RWPE1 (cell line): Measurements from ENCODE around the gene CSNK1A1.

Source experiments
- CTCF ChIA-PET: fragments of 350-600 bp; sonication (Branson Sonifier 250); formaldehyde crosslinking; extraction: SDS; loops from one replicate; lab custom pipeline; 2021; lab: Yijun Ruan, JAX
- POLR2A ChIA-PET: fragments of 400-600 bp; formaldehyde crosslinking; extraction: SDS; loops from one replicate; lab custom pipeline; 2020; ENCODE audit warnings: antibody characterized with exemption; ENCODE audit not compliant: low non-redundant PET; lab: Yijun Ruan, JAX
- DNase-seq: peaks from one replicate; pipeline ENCODE4 v3.0.0; 2012; ENCODE audit warnings: low spot score
- H3K27ac ChIP-seq: fragments of 450-650 bp; 2 replicates; pipeline ENCODE4 v1.5.1; 2017
- TF ChIP-seq, protein P1 (sequence below): fragments of 450-650 bp; conservative IDR thresholded peaks from 2 replicates; pipeline ENCODE4 v1.5.1; 2017; ENCODE audit warnings: low read depth, mild to moderate bottlenecking

Gene CSNK1A1

DNA sequence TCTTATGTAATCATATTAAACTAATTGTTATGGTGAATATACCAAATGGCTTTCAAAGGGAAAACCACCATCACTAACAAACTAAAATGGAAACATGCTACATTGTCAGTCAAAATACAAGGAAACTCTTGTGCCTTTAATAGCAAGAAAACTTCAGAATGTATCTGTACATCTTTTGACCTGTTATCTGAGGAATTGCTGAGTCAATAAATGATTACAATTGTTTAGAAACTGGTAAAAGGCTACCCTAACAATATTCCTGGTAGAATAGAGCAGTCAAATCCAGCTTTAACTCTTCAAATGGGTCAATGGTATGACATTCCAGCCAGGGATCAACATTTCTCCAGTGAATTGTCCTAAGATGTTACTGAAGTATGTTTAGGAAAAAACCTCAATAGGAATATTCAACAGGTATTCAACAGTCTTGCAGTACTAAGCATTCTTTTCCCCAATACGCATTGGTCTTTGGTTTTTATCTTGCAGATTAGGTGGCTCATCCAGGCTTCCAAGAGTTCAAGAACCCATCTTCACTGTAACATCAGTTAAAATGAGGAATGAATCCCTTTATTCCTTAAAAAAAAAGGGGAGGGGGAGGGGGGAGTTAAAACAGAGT lies 52.4 kb downstream of the CSNK1A1 start:
- POLR2A ChIA-PET: no interaction called here
- CTCF ChIA-PET: interaction anchor here (0.6 kb wide), 1 partner anchor 128 kb away, joined by 3 read pairs; no protein-coding TSS in a partner anchor

DNA sequence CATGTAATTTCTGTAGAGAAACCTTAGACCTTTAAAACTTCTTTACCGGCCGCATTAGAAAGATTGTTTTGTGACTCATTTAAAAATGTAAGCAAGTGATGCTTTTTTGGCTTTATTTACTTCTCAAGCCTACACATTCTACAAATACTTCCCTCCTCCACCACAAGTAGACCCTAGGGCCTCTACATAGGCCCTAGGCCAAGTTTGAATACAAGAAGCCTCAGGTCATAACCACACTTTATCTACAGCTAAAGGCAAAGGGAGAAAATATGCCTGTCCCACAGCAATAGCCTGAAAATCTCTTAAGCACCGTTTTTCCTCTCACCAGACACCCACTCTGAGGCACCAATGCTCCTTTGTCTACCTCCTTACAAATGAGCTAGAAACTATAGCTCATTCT lies 53.9 kb downstream of the CSNK1A1 start:
- H3K27ac ChIP-seq: peak overlapping the region; percentile 60
- CTCF ChIA-PET: interaction anchor here (0.9 kb wide), 1 partner anchor 55 kb away, joined by 3 read pairs; no protein-coding TSS in a partner anchor
- DNase-seq: no peak
- TF ChIP-seq, protein P1, sequence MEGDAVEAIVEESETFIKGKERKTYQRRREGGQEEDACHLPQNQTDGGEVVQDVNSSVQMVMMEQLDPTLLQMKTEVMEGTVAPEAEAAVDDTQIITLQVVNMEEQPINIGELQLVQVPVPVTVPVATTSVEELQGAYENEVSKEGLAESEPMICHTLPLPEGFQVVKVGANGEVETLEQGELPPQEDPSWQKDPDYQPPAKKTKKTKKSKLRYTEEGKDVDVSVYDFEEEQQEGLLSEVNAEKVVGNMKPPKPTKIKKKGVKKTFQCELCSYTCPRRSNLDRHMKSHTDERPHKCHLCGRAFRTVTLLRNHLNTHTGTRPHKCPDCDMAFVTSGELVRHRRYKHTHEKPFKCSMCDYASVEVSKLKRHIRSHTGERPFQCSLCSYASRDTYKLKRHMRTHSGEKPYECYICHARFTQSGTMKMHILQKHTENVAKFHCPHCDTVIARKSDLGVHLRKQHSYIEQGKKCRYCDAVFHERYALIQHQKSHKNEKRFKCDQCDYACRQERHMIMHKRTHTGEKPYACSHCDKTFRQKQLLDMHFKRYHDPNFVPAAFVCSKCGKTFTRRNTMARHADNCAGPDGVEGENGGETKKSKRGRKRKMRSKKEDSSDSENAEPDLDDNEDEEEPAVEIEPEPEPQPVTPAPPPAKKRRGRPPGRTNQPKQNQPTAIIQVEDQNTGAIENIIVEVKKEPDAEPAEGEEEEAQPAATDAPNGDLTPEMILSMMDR: no peak
- POLR2A ChIA-PET: no interaction called here

More for the DNA sequence above, 52.4 kb downstream of the CSNK1A1 start:
- H3K27ac ChIP-seq: no peak overlapping the region
- TF ChIP-seq, protein P1: no peak
- DNase-seq: no peak

DNA sequence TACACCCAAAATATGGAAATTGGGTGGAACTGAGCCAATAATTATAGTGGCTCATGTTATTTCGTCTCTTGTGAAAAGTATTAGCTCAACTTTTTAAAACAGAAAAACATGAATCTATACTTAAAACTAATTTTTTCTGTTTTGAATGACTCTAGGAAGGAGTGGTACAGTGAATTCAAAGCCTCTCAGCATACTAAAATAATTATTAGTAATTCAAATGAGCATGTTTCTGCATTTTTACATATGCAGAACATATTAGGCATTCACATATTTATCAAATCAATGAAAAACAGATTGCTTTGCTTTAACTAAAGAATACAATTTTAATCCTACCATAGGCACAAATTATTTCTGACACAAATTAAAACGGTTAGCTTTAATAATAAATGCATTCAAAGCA lies 54.3 kb downstream of the CSNK1A1 start:
- H3K27ac ChIP-seq: no peak overlapping the region
- POLR2A ChIA-PET: no interaction called here
- CTCF ChIA-PET: interaction anchor here (0.9 kb wide), 1 partner anchor 55 kb away, joined by 3 read pairs; no protein-coding TSS in a partner anchor
- TF ChIP-seq, protein P1: no peak
- DNase-seq: no peak

DNA sequence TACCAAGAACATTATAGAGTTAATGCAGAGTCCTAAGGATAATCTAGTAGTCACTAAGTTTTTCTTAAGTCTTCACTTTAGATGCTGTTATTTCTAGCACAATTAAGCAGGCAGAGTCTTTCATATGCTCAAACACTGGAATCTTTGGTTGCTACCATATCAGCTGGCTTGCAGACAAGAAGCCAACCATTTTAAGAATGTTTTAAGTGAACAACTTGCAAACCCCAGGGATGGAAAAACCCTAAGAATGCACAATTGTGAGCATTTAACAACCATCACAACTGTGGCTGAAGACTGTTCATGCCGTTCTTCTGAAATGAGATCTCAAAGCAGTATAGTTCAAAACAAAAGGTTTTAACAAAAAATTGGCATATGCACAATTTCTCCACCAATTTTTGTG lies 55.1 kb downstream of the CSNK1A1 start:
- TF ChIP-seq, protein P1: no peak
- ChIA-PET POLR2A (no interaction called here), CTCF (interaction anchor here (0.8 to 1.9 kb wide), 2 partner anchors 54 to 62 kb away, joined by 3 to 8 read pairs; no protein-coding TSS in a partner anchor)
- no peak for DNase-seq
- no peak overlapping the region for H3K27ac ChIP-seq

DNA sequence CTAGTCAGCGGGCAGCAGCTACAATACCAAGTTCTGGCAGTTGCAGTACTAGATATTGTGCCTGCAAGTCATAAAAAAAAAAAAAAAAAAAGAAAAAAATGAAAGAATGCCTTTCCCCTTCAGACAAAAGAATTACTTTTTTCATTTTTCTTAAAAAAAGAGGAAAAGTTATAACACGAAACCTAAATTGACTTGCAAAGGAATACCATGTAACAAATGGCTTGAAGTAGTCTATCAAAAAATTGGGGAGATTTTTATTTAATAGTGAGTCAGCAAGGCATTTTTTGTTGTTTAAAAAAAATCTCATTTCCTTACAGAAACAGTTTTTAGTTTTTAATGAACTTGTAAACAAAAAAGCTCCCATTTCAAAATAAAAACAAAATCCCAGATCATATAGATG lies 55.6 kb downstream of the CSNK1A1 start:
- ChIA-PET POLR2A (no interaction called here), CTCF (interaction anchor here (0.6 to 1.9 kb wide), 3 partner anchors 53 to 103 kb away, joined by 3 to 8 read pairs (median 4); no protein-coding TSS in a partner anchor)
- H3K27ac ChIP-seq: no peak overlapping the region
- DNase-seq: no peak
- TF ChIP-seq, protein P1: no peak

DNA sequence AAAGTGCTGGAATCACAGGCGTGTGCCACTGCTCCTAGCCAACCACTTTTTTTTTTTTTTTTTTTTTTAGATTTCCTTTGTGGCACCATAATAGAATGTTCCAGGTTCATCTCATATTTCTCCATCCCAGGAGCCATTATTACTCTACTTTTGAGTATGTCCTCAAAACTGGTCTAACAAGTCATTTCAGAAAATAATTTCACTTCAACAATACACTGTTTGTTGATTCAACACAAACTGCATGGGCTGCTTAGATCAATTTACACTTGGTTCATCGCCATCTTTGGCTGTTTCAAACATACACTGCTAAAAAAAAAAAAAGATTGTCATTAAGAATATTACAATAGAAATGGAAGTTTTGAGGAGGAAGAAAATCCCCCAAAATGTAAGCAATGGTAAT lies 57.9 kb downstream of the CSNK1A1 start:
- TF ChIP-seq, protein P1: no peak
- ChIA-PET CTCF (interaction anchor here (0.6 to 0.7 kb wide), 4 partner anchors 14 to 58 kb away, joined by 4 read pairs; no protein-coding TSS in a partner anchor), POLR2A (no interaction called here)
- peak overlapping the region; percentile 60 for H3K27ac ChIP-seq
- DNase-seq: no peak
